Tibial nerve (tissue), 3 donors: ENCODE measurements around the gene ERBB2.

Source experiments
- CTCF ChIP-seq, 5 experiments: fragments of 200-600 bp in 3 of 5; fragments of 450-650 bp in 2 of 5; sonication (generic) in 3 of 5; IDR thresholded peaks; one replicate each; pipeline ENCODE4 v1.5.1; 2016 to 2019; ENCODE audit warnings: antibody characterized with exemption in 5 of 5, mild to moderate bottlenecking in 3 of 5, moderate library complexity in 2 of 5
- POLR2A ChIP-seq, 2 donors: fragments of 450-650 bp; IDR thresholded peaks; one replicate each; pipeline ENCODE4 v1.6.1; 2017; ENCODE audit warnings: antibody characterized with exemption in 2 of 2, mild to moderate bottlenecking in 2 of 2, moderate library complexity in 2 of 2

GRCh38 chr17:39658346-39658745, 41.5 kb upstream of the ERBB2 start:
- TF ChIP-seq CTCF (IDR thresholded peaks at IDR 0.05), result no peak
- no peak for TF ChIP-seq POLR2A (IDR thresholded peaks at IDR 0.05)
